ENCODE measurements around the gene RFT1. TPM values are rescaled to one million over a fixed set of nuclear protein-coding genes. Genes with fewer than 3 reads are reported as not detected.

The RFT1 gene
- total RNA-seq, 4 donors from 2014 or later: 2.2 to 10.3 (median 8.5) TPM

DNA sequence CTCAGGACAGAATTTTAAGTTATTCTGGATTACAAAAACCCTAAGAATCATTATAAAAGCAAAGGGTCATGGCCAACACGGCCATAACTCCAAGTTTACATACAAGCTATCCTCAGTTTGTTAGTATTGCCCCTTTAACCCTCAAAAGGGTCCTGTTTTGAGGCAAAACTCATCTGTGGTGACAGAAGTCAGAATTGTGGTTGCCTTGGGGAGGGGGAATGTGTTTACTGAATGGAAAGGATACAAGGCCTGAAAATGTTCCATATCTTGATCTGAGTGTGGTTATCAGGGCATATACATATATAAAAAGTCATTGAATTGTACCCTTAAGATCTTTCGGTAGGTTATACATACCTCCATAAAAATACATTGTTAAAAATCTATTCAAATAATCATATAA, 86.5 kb downstream of the RFT1 start:
- TF ChIP-seq EP300 (IDR thresholded peaks at IDR 0.05; ENCODE audit: low read depth) (no peak), POLR2A (IDR thresholded peaks at IDR 0.05) (no peak), POLR2AphosphoS5 (IDR thresholded peaks at IDR 0.05) (no peak)
- TF ChIP-seq, protein P1, sequence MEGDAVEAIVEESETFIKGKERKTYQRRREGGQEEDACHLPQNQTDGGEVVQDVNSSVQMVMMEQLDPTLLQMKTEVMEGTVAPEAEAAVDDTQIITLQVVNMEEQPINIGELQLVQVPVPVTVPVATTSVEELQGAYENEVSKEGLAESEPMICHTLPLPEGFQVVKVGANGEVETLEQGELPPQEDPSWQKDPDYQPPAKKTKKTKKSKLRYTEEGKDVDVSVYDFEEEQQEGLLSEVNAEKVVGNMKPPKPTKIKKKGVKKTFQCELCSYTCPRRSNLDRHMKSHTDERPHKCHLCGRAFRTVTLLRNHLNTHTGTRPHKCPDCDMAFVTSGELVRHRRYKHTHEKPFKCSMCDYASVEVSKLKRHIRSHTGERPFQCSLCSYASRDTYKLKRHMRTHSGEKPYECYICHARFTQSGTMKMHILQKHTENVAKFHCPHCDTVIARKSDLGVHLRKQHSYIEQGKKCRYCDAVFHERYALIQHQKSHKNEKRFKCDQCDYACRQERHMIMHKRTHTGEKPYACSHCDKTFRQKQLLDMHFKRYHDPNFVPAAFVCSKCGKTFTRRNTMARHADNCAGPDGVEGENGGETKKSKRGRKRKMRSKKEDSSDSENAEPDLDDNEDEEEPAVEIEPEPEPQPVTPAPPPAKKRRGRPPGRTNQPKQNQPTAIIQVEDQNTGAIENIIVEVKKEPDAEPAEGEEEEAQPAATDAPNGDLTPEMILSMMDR (IDR thresholded peaks at IDR 0.05): no peak
- H3K4me3 ChIP-seq: no peak overlapping the region
- in situ Hi-C loops (cut with MboI; ENCODE audit: low pct_ligation_motif_present in 1 of 4, low pct_unique_long_range_greater_than_20kb in 1 of 4, low sequenced_read_pairs in 3 of 4) (no loop called here), intact Hi-C loops (cut with DNase I; ENCODE audit: low total_unique reads) (no loop called here)
- H3K36me3 ChIP-seq: no peaks in the 10 kb centered on the region
- H3K27ac ChIP-seq: peak overlapping the region; percentile 88 to 99 (median 96)
- 59 to 71% methylated on average over 2 of the region's 2 CpGs for WGBS, 2 donors (ENCODE audit: low coverage in 1 of 2)
- no peaks in the 10 kb centered on the region for H3K9me3 ChIP-seq
- peaks cover 7 to 29% (median 19%) of the 10 kb centered on the region in 4 donors for H3K4me1 ChIP-seq
- H3K27me3 ChIP-seq: no peaks in the 10 kb centered on the region
- DNase-seq: no peak

DNA sequence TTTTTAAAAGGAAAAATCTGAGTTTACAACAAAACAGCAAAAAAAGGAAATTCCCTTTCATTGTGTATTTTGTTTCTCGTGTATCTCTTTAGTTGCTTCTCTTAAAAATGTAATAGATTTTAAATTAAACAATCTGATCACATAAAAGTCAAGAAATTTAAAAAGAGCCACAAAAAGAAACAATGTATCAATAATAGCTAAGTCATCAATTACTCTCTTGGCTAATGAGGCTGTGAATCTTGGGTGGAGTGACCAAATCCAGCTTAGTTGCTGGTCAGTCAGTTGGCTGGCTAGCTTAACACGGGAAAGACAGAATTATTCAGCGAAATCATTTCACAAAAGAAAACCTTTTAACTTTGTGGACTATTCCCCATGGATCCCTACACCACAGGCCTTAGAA, 87.6 kb downstream of the RFT1 start:
- TF ChIP-seq POLR2AphosphoS5 (IDR thresholded peaks at IDR 0.05) (no peak), EP300 (IDR thresholded peaks at IDR 0.05; ENCODE audit: low read depth) (no peak), POLR2A (IDR thresholded peaks at IDR 0.05) (no peak)
- TF ChIP-seq, protein P1 (IDR thresholded peaks at IDR 0.05): no peak
- 78 to 88% methylated on average over 3 of the region's 3 CpGs for WGBS, 2 donors (ENCODE audit: low coverage in 1 of 2)
- in situ Hi-C loops (cut with MboI; ENCODE audit: low pct_ligation_motif_present in 1 of 4, low pct_unique_long_range_greater_than_20kb in 1 of 4, low sequenced_read_pairs in 3 of 4) (no loop called here), intact Hi-C loops (cut with DNase I; ENCODE audit: low total_unique reads) (no loop called here)
- Histone ChIP-seq H3K36me3 (no peaks in the 10 kb centered on the region), H3K4me3 (no peak overlapping the region), H3K27ac (no peak overlapping the region), H3K27me3 (no peaks in the 10 kb centered on the region), H3K4me1 (peaks cover 7 to 29% (median 19%) of the 10 kb centered on the region in 4 donors), H3K9me3 (no peaks in the 10 kb centered on the region)
- DNase-seq: no peak

DNA sequence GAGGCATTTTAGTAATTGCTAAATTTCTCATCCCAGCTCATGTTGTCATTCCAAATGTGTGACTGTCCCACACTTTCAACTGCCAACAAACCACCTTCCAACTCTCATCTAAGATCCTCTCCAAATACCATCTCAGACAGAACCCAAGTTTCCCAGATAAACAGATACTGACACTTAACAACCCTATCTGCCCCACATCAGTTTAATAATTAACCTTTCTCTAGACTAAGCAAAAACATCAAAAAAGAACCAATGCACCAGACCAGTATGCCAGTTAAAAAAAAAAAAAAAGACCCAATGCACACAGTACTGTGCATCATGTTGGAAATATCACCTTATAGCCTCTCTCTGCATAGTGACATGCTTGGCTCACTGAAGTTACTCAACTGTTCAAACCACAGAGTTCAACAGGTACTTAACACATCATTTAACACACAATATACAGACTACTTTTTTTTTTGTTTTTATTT, 89.8 kb downstream of the RFT1 start:
- in situ Hi-C loops (cut with MboI; ENCODE audit: low pct_ligation_motif_present in 1 of 4, low pct_unique_long_range_greater_than_20kb in 1 of 4, low sequenced_read_pairs in 3 of 4) (no loop called here), intact Hi-C loops (cut with DNase I; ENCODE audit: low total_unique reads) (no loop called here)
- peaks cover 8 to 26% (median 19%) of the 10 kb centered on the region in 4 donors for H3K4me1 ChIP-seq
- H3K27me3 ChIP-seq: no peaks in the 10 kb centered on the region
- H3K36me3 ChIP-seq: no peaks in the 10 kb centered on the region
- no peak for TF ChIP-seq EP300 (IDR thresholded peaks at IDR 0.05; ENCODE audit: low read depth)
- no peak for TF ChIP-seq POLR2A (IDR thresholded peaks at IDR 0.05)
- no peak for TF ChIP-seq POLR2AphosphoS5 (IDR thresholded peaks at IDR 0.05)
- TF ChIP-seq, protein P1 (IDR thresholded peaks at IDR 0.05): no peak
- H3K4me3 ChIP-seq: no peak overlapping the region
- DNase-seq: no peak
- no peaks in the 10 kb centered on the region for H3K9me3 ChIP-seq
- H3K27ac ChIP-seq: no peak overlapping the region

DNA sequence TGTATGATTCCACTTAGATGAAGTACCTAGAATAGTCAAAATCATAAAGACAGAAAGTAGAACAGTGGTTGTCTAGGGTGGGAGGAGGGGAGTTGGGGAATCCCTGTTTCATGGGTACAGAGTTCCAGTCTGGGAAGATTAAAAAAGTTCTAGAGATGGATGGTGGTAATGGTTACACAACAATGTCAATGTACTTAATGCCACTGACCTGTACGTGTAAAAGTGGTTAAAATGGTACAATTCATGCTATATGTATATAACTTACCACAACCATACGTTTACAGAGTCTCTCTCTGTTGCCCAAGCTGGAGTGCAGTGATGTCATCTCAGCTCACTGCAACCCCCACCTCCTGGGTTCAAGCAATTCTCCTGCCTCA, 90.9 kb downstream of the RFT1 start:
- H3K27ac ChIP-seq: no peak overlapping the region
- TF ChIP-seq, protein P1 (IDR thresholded peaks at IDR 0.05): no peak
- TF ChIP-seq EP300 (IDR thresholded peaks at IDR 0.05; ENCODE audit: low read depth) (no peak), POLR2AphosphoS5 (IDR thresholded peaks at IDR 0.05) (no peak), POLR2A (IDR thresholded peaks at IDR 0.05) (no peak)

More for the DNA sequence above, 90.9 kb downstream of the RFT1 start:
- Histone ChIP-seq H3K4me3 (no peak overlapping the region), H3K9me3 (no peaks in the 10 kb centered on the region), H3K36me3 (no peaks in the 10 kb centered on the region), H3K4me1 (peaks cover 7 to 31% (median 23%) of the 10 kb centered on the region in 4 donors), H3K27me3 (no peaks in the 10 kb centered on the region)
- intact Hi-C loops (cut with DNase I; ENCODE audit: low total_unique reads) (no loop called here), in situ Hi-C loops (cut with MboI; ENCODE audit: low pct_ligation_motif_present in 1 of 4, low pct_unique_long_range_greater_than_20kb in 1 of 4, low sequenced_read_pairs in 3 of 4) (no loop called here)
- no peak for DNase-seq
- 80 to 83% methylated on average over 2 of the region's 2 CpGs for WGBS, 2 donors (ENCODE audit: low coverage in 1 of 2)

All from transverse colon (tissue), 4 donors.